NB4 (cell line): ENCODE measurements around the gene HMG20A.

Experiments used
- DNase-seq: peaks from one replicate; pipeline ENCODE4 v3.0.0; 2010; ENCODE audit warnings: low read depth
- H3K4me3 ChIP-seq: one replicate; pipeline ENCODE4 v1.5.1; 2011; ENCODE audit warnings: mild to moderate bottlenecking, low read depth, low read length, moderate library complexity
- MYC ChIP-seq: IDR thresholded peaks from 2 replicates; pipeline ENCODE4 v1.6.1; 2011; ENCODE audit warnings: low read depth, low read length
- POLR2A ChIP-seq: IDR thresholded peaks from 2 replicates; pipeline ENCODE4 v1.6.1; 2011; ENCODE audit warnings: mild to moderate bottlenecking; ENCODE audit not compliant: insufficient read length; ENCODE audit errors: extremely low read depth
- TF ChIP-seq, protein P1 (sequence below): IDR thresholded peaks from one replicate; pipeline ENCODE4 v1.5.1; 2012; ENCODE audit warnings: low read depth, low read length
- TF ChIP-seq, protein P2 (sequence below): IDR thresholded peaks from 2 replicates; pipeline ENCODE4 v1.6.1; 2011; ENCODE audit warnings: low read depth, low read length

Gene HMG20A

DNA sequence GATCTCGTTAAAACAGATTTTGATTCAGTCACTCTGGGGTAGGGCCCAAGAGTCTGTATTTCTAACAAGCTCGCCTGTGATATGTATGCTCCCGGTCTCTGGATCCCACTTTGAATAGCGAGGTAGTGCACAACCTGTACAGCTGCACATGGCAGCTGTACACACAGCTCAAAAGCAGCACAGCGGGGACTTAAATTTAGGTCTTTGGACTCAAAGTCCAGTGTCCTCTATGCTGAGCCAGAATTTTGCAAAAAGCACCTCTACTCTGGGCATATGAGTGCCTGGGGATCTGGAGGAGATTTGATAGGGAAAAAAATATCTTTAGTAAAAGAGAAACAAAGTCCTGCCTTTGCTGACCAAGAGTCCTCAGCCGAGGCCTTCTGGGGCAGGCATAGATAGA lies 83.1 kb downstream of the HMG20A start:
- TF ChIP-seq, protein P1, sequence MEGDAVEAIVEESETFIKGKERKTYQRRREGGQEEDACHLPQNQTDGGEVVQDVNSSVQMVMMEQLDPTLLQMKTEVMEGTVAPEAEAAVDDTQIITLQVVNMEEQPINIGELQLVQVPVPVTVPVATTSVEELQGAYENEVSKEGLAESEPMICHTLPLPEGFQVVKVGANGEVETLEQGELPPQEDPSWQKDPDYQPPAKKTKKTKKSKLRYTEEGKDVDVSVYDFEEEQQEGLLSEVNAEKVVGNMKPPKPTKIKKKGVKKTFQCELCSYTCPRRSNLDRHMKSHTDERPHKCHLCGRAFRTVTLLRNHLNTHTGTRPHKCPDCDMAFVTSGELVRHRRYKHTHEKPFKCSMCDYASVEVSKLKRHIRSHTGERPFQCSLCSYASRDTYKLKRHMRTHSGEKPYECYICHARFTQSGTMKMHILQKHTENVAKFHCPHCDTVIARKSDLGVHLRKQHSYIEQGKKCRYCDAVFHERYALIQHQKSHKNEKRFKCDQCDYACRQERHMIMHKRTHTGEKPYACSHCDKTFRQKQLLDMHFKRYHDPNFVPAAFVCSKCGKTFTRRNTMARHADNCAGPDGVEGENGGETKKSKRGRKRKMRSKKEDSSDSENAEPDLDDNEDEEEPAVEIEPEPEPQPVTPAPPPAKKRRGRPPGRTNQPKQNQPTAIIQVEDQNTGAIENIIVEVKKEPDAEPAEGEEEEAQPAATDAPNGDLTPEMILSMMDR = no peak
- TF ChIP-seq, protein P2, sequence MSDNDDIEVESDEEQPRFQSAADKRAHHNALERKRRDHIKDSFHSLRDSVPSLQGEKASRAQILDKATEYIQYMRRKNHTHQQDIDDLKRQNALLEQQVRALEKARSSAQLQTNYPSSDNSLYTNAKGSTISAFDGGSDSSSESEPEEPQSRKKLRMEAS = no peak
- no peak for TF ChIP-seq MYC
- no peak for TF ChIP-seq POLR2A
- no peak overlapping the region for H3K4me3 ChIP-seq
- DNase-seq = no peak

DNA sequence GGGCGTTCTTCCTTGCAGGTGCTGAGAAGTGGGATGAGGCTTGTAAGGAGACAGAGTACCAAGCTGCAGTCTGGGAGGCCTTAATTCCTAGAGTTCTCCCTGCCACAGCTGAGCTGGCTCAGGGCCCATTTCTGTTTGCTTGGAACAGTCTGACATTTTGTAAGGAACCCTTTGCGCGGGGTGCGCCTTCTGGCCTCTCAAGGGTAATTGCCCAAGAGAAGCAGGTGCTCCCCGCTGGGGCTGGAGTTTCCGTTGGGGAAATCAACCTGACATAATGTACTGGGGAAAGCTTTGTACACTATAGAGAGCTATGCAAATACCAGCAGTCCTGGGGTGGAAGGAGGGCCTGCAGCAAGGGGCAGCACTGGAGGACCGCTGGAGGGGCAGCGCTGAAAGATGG lies 83.6 kb downstream of the HMG20A start:
- TF ChIP-seq, protein P1 = no peak
- no peak for TF ChIP-seq MYC
- TF ChIP-seq, protein P2 = no peak
- TF ChIP-seq POLR2A = no peak
- H3K4me3 ChIP-seq = no peak overlapping the region
- DNase-seq = no peak

DNA sequence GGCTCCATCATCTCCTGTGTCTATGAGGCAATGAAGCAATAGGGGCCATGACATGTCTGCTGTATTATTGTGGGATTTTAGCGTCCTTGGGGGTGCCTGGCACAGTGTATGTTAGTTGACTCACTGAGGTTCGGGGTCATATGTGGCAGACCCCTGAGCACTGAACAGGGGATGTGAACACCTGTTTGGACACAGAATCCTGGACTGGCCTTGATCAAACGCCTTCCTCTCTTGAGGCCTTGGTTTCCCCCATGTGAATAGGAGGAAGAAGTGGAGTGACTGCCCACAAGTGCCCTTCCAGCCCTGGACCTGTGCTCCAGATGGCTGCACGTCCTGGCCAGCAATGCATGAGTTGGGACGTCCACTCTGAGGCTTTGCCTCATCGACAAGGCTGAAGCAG lies 84.2 kb downstream of the HMG20A start:
- DNase-seq = no peak
- TF ChIP-seq, protein P1 = no peak
- TF ChIP-seq POLR2A (no peak), MYC (no peak)
- TF ChIP-seq, protein P2 = no peak
- no peak overlapping the region for H3K4me3 ChIP-seq

DNA sequence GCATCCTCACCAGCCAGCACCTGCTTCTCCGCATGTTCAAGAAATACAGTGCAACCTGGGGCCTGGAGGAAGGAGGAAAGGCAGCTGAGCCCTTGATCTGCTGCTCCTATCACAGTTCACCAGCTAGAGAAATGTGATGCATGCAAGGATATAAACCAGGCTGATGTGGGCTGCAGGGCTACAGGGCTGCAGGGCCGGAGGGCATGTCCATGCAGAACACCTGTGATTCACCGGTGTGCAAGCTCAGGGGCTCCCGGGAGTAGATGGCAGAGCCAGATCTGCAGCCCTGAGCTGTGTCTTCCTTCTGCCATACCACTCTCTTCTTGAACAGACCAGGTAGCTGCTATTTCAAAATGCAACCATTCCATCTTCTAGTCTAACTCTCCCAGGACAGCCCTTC lies 84.9 kb downstream of the HMG20A start:
- no peak for DNase-seq
- TF ChIP-seq POLR2A (no peak), MYC (no peak)
- TF ChIP-seq, protein P1 = no peak
- TF ChIP-seq, protein P2 = no peak
- no peak overlapping the region for H3K4me3 ChIP-seq

DNA sequence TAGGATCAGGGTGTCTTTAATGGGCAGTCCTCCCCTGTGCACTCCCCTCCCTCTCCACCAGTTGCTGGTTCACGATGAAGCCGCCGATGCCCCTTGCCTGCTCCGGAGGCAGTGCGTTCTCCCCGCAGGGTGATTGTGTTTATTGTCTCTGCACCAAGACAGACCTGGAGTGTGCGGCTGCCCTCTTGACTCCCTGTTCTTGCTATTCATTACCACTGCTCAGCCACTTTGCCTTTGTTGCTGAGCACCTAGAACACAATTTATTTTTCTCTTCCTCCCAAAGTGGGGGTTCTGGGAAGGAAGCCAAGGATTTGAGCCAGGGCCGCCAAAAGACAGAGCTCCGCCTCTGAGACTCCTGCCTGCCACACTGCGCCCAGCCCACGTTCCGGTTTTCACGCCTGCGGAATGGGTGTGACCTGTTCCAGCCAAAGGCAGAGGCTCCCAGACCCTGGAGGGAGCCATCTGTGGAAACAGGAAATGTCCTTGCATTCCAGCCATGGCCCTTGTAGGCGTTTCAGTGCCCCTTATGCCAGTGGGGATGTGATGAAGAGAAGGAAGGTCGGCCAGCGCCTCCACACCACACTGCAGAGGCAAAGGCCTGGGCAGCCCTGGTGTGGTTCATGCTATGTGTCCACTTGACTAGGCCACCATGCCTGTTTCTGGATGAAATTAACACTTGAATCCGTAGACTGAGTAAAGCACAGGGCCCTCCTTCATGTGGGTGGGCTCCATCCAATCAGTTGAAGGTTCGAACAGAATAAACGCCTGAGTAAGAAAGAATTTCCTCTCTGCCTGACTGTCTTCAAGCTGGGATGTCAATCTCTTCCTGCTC lies 85.8 kb downstream of the HMG20A start:
- no peak overlapping the region for H3K4me3 ChIP-seq
- no peak for DNase-seq
- no peak for TF ChIP-seq MYC
- no peak for TF ChIP-seq POLR2A
- TF ChIP-seq, protein P1 = no peak
- TF ChIP-seq, protein P2 = no peak
